Retinal pigment epithelial cell (primary cell): ENCODE data around the gene COL12A1.

ENCODE experiments used
- DNase-seq: peaks from one replicate; pipeline ENCODE4 v3.0.0-alpha.2; 2010; ENCODE audit warnings: low read depth
- H3K4me3 ChIP-seq: 2 replicates; pipeline ENCODE4 v1.5.1; 2011; ENCODE audit warnings: mild to moderate bottlenecking, low read length, control low read depth, moderate library complexity
- CTCF ChIP-seq: conservative IDR thresholded peaks from 2 replicates; pipeline ENCODE4 v1.5.1; 2011; ENCODE audit warnings: low read depth, low read length, control low read depth, inconsistent platforms

The COL12A1 gene

DNA sequence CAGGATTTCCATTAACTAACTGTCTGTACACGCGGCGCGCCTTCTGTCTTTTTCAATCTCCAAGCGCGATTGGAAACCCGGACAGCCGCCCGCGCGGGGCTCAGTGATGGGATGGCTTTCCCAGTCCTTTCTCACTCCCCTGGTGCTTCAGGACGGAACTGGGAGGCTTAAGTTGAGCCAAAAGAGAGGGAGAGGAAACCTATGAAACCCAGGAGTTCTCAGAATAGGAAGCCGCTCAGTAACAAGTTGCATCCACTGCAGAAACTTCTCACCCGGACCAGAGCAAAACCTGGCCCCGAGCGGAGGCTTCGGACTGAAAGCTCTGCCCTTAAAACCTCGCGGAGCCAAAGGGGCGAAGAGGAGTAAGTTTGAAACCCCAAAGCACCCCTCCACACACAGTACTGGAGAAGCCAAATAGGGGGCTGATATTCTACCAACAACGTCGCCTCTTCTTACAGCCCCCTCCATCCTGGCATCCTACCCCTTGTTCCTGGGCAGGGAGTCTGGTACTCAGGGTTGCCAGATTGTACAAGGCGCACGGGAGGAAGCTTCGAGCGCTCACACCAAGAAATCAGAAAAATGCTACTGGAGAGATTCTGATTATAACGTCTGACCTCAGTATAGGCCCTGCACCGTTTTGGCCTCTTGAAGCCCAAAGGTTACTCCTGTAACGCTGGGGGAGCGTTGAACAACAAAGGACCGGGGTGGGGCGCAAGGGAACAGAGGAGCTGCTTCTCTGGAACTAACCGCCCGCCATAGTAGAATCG, 906 bp upstream of the COL12A1 start:
- H3K4me3 ChIP-seq, result peak overlapping the region; percentile 54
- DNase-seq, result no peak
- no peak for TF ChIP-seq CTCF

DNA sequence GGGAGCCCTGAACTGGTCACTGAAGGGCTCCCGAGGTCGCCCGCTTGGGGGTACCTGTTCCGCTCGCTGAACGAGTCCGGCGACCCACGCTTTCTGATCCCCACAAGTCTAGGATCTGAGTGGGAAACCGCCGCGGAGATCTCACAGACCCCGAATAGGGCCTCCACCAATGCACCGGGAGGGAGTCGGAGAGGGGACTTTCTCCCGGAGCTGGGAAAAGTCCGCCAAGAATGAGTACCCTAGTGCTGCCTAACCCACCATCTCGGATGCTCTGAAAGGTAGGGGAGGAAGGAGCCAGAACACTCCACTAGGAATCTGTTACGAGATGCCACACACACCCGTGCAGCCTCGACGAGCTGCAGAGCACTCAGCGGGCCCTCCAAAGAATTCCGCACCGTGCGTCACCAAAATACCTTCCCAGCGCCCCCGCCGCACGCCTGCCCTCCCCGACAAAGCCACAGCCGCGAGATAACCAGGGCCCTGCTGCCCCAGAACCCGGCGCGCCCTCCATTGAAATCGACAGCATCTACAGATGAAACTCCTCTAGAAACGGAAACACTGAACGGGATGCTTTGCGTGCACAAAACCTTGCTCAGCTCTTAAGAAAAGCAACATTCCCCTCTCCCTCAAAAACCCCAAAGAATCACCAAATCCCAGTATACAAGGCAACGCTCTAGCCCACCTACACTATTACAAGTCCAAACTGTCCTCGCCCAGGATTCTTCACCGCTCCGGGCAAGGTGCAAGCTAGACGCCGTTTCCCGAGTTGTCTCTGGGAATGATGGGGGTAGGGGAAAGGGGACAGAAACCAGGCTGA, 686 bp downstream of the COL12A1 start:
- H3K4me3 ChIP-seq, result peak overlapping the region; percentile 54
- TF ChIP-seq CTCF, result no peak
- no peak for DNase-seq

GRCh38 chr6:75204217-75204958, 1.5 kb downstream of the COL12A1 start:
- peak; percentile 58 for DNase-seq
- H3K4me3 ChIP-seq, result peak overlapping the region; percentile 54
- peak; percentile 85 for TF ChIP-seq CTCF

DNA sequence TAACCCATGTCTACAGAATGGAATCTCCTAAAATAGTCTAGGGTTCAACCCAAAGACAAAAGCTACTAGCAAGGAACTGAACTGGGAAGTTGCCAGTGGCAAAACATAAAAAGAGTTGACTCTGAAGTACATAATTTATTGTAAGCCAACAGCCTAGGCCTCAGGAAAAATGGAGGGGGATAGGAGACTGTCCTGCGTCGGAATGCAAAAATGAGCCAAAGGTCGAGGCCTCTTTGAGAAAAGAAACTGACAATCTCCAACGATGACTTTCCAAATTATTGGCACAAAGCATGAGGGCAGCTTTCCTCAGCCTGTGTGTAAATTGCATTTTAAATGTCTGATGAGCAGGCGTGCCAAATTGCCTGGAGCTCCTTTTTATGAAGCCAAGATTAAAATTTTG, 2.1 kb downstream of the COL12A1 start:
- no peak for TF ChIP-seq CTCF
- DNase-seq, result no peak
- no peak overlapping the region for H3K4me3 ChIP-seq

DNA sequence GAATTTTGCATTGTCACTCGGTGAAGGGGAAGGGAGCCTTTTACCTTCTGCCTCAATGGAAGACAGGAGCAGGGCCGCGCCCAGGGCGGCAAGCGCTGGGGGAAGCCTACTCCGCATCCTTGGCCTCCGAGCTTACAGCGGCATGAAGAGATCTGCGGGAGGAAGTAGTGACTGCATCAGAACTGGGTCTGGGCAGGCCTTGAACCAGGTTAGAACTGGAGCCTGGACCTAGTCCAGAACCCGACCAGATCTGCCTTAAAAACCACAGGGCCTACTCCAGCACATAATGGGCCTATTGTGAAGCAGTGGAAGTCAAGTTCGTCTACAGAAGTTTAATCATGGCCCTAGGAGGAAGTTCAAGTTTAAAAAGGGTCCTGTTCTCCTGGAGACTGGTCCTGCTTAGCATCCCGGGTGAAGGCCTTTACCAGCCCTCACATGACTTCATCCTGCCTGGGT, 3.1 kb downstream of the COL12A1 start:
- no peak for DNase-seq

More for the DNA sequence above, 3.1 kb downstream of the COL12A1 start:
- no peak for TF ChIP-seq CTCF
- H3K4me3 ChIP-seq, result no peak overlapping the region
